Mammary epithelial cell (primary cell): ENCODE measurements around the gene TRIM61.

Source experiments
- CTCF ChIP-seq, 2 donors: IDR thresholded peaks in 1 of 2; conservative IDR thresholded peaks in 1 of 2; 2 replicates each; pipeline ENCODE4 v1.5.1; 2011 to 2012; ENCODE audit warnings: inconsistent platforms in 2 of 2, low read length in 2 of 2, mild to moderate bottlenecking in 2 of 2, control low read depth in 1 of 2, low read depth in 1 of 2; ENCODE audit not compliant: insufficient read depth in 1 of 2; ENCODE audit errors: extremely low read depth in 1 of 2
- EZH2 ChIP-seq: IDR thresholded peaks from 2 replicates; pipeline ENCODE4 v1.6.1; 2012; ENCODE audit warnings: low read length, inconsistent platforms, borderline replicate concordance

- TF ChIP-seq EZH2 (no peak), CTCF (conservative IDR thresholded peaks at IDR 0.05 in 1 of 2, IDR thresholded peaks at IDR 0.05 in 1 of 2; ENCODE audit: extremely low read depth in 1 of 2, insufficient read depth in 1 of 2, low read depth in 1 of 2, low read length in 2 of 2) (no peak)
Observed at GRCh38 chr4:164956766-164957643, 20.5 kb downstream of the TRIM61 start.
